ENCODE measurements around the gene ORC3. TPM values are rescaled to one million over a fixed set of nuclear protein-coding genes. Genes with fewer than 3 reads are reported as not detected.

The ORC3 gene
- total RNA-seq, 1 donor from 2014 or later, result 33.6 TPM

GRCh38 chr6:87572021-87572420, 17.9 kb upstream of the ORC3 start:
- H3K27ac Mint-ChIP-seq, result no peak overlapping the region
- H3K4me3 Mint-ChIP-seq, result no peak overlapping the region
- H3K9me3 Mint-ChIP-seq, result no peaks in the 10 kb centered on the region
- H3K36me3 Mint-ChIP-seq, result peaks cover 12% of the 10 kb centered on the region
- H3K27me3 Mint-ChIP-seq, result no peaks in the 10 kb centered on the region
- no peak for DNase-seq (ENCODE audit: extremely low spot score, unreplicated experiment)
- H3K4me1 Mint-ChIP-seq (ENCODE audit: unreplicated experiment), result peaks cover 21% of the 10 kb centered on the region
- TF ChIP-seq CTCF (conservative IDR thresholded peaks at IDR 0.05), result no peak

- Mint-ChIP-seq H3K27me3 (no peaks in the 10 kb centered on the region), H3K9me3 (no peaks in the 10 kb centered on the region), H3K27ac (no peak overlapping the region), H3K36me3 (peaks cover 12% of the 10 kb centered on the region), H3K4me3 (no peak overlapping the region), H3K4me1 (ENCODE audit: unreplicated experiment) (peaks cover 21% of the 10 kb centered on the region)
- TF ChIP-seq CTCF (conservative IDR thresholded peaks at IDR 0.05), result no peak
- DNase-seq (ENCODE audit: extremely low spot score, unreplicated experiment), result no peak
These were observed 17.1 kb upstream of the ORC3 start for GRCh38 chr6:87572883-87573282.

GRCh38 chr6:87573307-87574024, 16.5 kb upstream of the ORC3 start:
- Mint-ChIP-seq H3K4me1 (ENCODE audit: unreplicated experiment) (peaks cover 21% of the 10 kb centered on the region), H3K27ac (no peak overlapping the region), H3K27me3 (no peaks in the 10 kb centered on the region), H3K36me3 (peaks cover 12% of the 10 kb centered on the region), H3K4me3 (no peak overlapping the region), H3K9me3 (no peaks in the 10 kb centered on the region)
- TF ChIP-seq CTCF (conservative IDR thresholded peaks at IDR 0.05), result no peak
- DNase-seq (ENCODE audit: extremely low spot score, unreplicated experiment), result no peak

GRCh38 chr6:87574237-87574804, 15.6 kb upstream of the ORC3 start:
- no peak for TF ChIP-seq CTCF (conservative IDR thresholded peaks at IDR 0.05)

GRCh38 chr6:87575423-87575822, 14.5 kb upstream of the ORC3 start:
- no peaks in the 10 kb centered on the region for H3K9me3 Mint-ChIP-seq
- H3K4me1 Mint-ChIP-seq (ENCODE audit: unreplicated experiment), result peaks cover 21% of the 10 kb centered on the region
- no peak overlapping the region for H3K27ac Mint-ChIP-seq
- no peak for DNase-seq (ENCODE audit: extremely low spot score, unreplicated experiment)
- TF ChIP-seq CTCF (conservative IDR thresholded peaks at IDR 0.05), result no peak
- no peak overlapping the region for H3K4me3 Mint-ChIP-seq
- H3K27me3 Mint-ChIP-seq, result no peaks in the 10 kb centered on the region
- H3K36me3 Mint-ChIP-seq, result peaks cover 16% of the 10 kb centered on the region

More at GRCh38 chr6:87574237-87574804, 15.6 kb upstream of the ORC3 start:
- Mint-ChIP-seq H3K4me1 (ENCODE audit: unreplicated experiment) (peaks cover 21% of the 10 kb centered on the region), H3K27ac (no peak overlapping the region), H3K9me3 (no peaks in the 10 kb centered on the region), H3K27me3 (no peaks in the 10 kb centered on the region), H3K4me3 (no peak overlapping the region), H3K36me3 (peaks cover 12% of the 10 kb centered on the region)
- no peak for DNase-seq (ENCODE audit: extremely low spot score, unreplicated experiment)
